ENCODE measurements around the gene AFF3. TPM values are rescaled to one million over a fixed set of nuclear protein-coding genes. Genes with fewer than 3 reads are reported as not detected.

Gene AFF3
- total and polyA plus RNA-seq, 2 of the 8 experiments (the other 6 are each of a cell fraction or from before 2014, with no cell fraction given): 0.27 to 3.0 TPM

GRCh38 chr2:99856119-99856518 lies 286.3 kb downstream of the AFF3 start:
- H2BK5ac ChIP-seq (ENCODE audit: low read depth, low read length): no peak overlapping the region
- H3K23me2 ChIP-seq (ENCODE audit: low read depth, low read length): no peaks in the 10 kb centered on the region
- no peak overlapping the region for H3K4me2 ChIP-seq (ENCODE audit: insufficient read depth in 1 of 2, low read depth in 2 of 2, low read length in 2 of 2)
- H3K27me3 ChIP-seq (replicated peaks in 1 of 4; ENCODE audit: control insufficient read depth in 3 of 4, extremely low read depth in 1 of 4, insufficient read depth in 3 of 4, low read length in 3 of 4): no peaks in the 10 kb centered on the region
- no peak overlapping the region for H3K27ac ChIP-seq (ENCODE audit: low read depth, low read length)
- H3K56ac ChIP-seq (replicated peaks; ENCODE audit: insufficient read length, low read depth, low read length): no peak overlapping the region
- H2BK120ac ChIP-seq (replicated peaks; ENCODE audit: low read depth, low read length): no peak overlapping the region
- no peak overlapping the region for H2BK12ac ChIP-seq (ENCODE audit: low read depth, low read length)
- 93% methylated on average over 1 of the region's 1 CpG; no CpG with 5 or more reads in 1 of the 2 experiments for WGBS, 2 experiments (ENCODE audit: extremely low coverage in 1 of 2, insufficient coverage in 1 of 2, insufficient read length in 1 of 2, insufficient replicate concordance in 2 of 2, low coverage in 1 of 2, low lambda C conversion rate in 2 of 2, missing lambda C conversion rate in 1 of 2)
- ChIA-PET POLR2A (ENCODE audit: partially characterized antibody) (no interaction called here), CTCF (ENCODE audit: partially characterized antibody) (interaction anchor here (0.9 to 1.1 kb wide), 2 partner anchors 18 to 390 kb away, joined by 3 to 4 read pairs; no protein-coding TSS in a partner anchor)
- H4K91ac ChIP-seq (replicated peaks; ENCODE audit: insufficient read length, low read length): no peak overlapping the region
- H3K9me3 ChIP-seq (ENCODE audit: insufficient read depth in 2 of 2, low read depth in 1 of 2, low read length in 1 of 2): no peaks in the 10 kb centered on the region
- no peak overlapping the region for H2BK15ac ChIP-seq (ENCODE audit: low read length)
- H2AFZ ChIP-seq (ENCODE audit: low read length): no peak overlapping the region
- no peak overlapping the region for H3K4ac ChIP-seq (replicated peaks; ENCODE audit: insufficient read length, low read depth, low read length)
- no peak overlapping the region for H2AK5ac ChIP-seq (ENCODE audit: low read depth, low read length)
- FAIRE-seq (no peak), DNase-seq (ENCODE audit: low read depth in 1 of 2, low spot score in 2 of 2) (no peak)
- H4K5ac ChIP-seq (ENCODE audit: insufficient read length, low read depth, low read length): no peak overlapping the region
- no peak overlapping the region for H2BK20ac ChIP-seq (ENCODE audit: low read length)
- H3K9ac ChIP-seq (replicated peaks in 1 of 4; ENCODE audit: extremely low read depth in 1 of 4, low read depth in 3 of 4, low read length in 3 of 4): no peak overlapping the region
- H3K4me1 ChIP-seq (replicated peaks in 1 of 4; ENCODE audit: control insufficient read depth in 3 of 4, insufficient read depth in 4 of 4, low read length in 3 of 4): no peaks in the 10 kb centered on the region
- TF ChIP-seq USF2 (IDR thresholded peaks at IDR 0.05; ENCODE audit: low read length) (no peak), FOSL1 (IDR thresholded peaks at IDR 0.05; ENCODE audit: insufficient read depth, low read depth, low read length) (no peak), POLR2AphosphoS5 (IDR thresholded peaks at IDR 0.05; ENCODE audit: low read depth, low read length) (no peak), CBX8 (IDR thresholded peaks at IDR 0.05; ENCODE audit: borderline replicate concordance, low read depth, low read length) (no peak), EP300 (IDR thresholded peaks at IDR 0.05; ENCODE audit: borderline replicate concordance in 1 of 2, low read depth in 2 of 2, low read length in 2 of 2) (no peak)
- no peaks in the 10 kb centered on the region for H3K79me1 ChIP-seq (ENCODE audit: low read depth, low read length)
- no peak overlapping the region for H4K8ac ChIP-seq (ENCODE audit: extremely low read depth, insufficient read depth, low read length)
- H4K20me1 ChIP-seq (replicated peaks in 1 of 2; ENCODE audit: control insufficient read depth in 1 of 2, insufficient read depth in 2 of 2, low read length in 2 of 2): no peaks in the 10 kb centered on the region
- H3K23ac ChIP-seq (ENCODE audit: insufficient read length): no peak overlapping the region
- H3K18ac ChIP-seq (ENCODE audit: extremely low read depth, low read length): no peak overlapping the region
- H3K79me2 ChIP-seq (ENCODE audit: control insufficient read depth in 1 of 2, insufficient read depth in 2 of 2, low read length in 2 of 2): no peaks in the 10 kb centered on the region
- H3K4me3 ChIP-seq (ENCODE audit: extremely low read depth in 1 of 4, insufficient read depth in 2 of 4, low read depth in 3 of 4, low read length in 4 of 4): no peak overlapping the region
- no peaks in the 10 kb centered on the region for H3K36me3 ChIP-seq (ENCODE audit: control insufficient read depth in 2 of 4, insufficient read depth in 4 of 4, low read length in 3 of 4)
- H3K14ac ChIP-seq (ENCODE audit: insufficient read length): no peak overlapping the region
